HUES6 (cell line): ENCODE data around the gene BRD9.
"Not testable (repeated sequence)": the region's sequence is repeated elsewhere in the genome, so short reads cannot be mapped to it uniquely, and the experiment has no call there.

Experiments
- H3K27ac ChIP-seq: 2 replicates; pipeline ENCODE4 v1.7.0; 2013; ENCODE audit warnings: low read depth, mild to moderate bottlenecking, low read length, inconsistent platforms
- H3K27me3 ChIP-seq: 2 replicates; pipeline ENCODE4 v1.6.1; 2013; ENCODE audit warnings: low read length; ENCODE audit not compliant: control insufficient read depth, insufficient read depth
- H3K36me3 ChIP-seq: 2 replicates; pipeline ENCODE4 v1.6.1; 2013; ENCODE audit warnings: low read length; ENCODE audit not compliant: control insufficient read depth, insufficient read depth
- H3K4me1 ChIP-seq: 2 replicates; pipeline ENCODE4 v1.6.1; 2013; ENCODE audit warnings: low read length; ENCODE audit not compliant: control insufficient read depth, insufficient read depth
- H3K4me3 ChIP-seq: 2 replicates; pipeline ENCODE4 v1.5.1; 2013; ENCODE audit warnings: low read depth, low read length
- H3K9ac ChIP-seq: one replicate; pipeline ENCODE4 v1.6.1; 2013; ENCODE audit warnings: mild to moderate bottlenecking, low read length
- H3K9me3 ChIP-seq: 2 replicates; pipeline ENCODE4 v1.6.1; 2013; ENCODE audit warnings: low read depth, low read length; ENCODE audit not compliant: control insufficient read depth, insufficient read depth

BRD9 gene

GRCh38 chr5:885529-885928 lies 7.1 kb downstream of the BRD9 start:
- Histone ChIP-seq H3K27ac (no peak overlapping the region), H3K4me1 (no peaks in the 10 kb centered on the region), H3K9me3 (no peaks in the 10 kb centered on the region), H3K4me3 (no peak overlapping the region), H3K9ac (no peak overlapping the region), H3K36me3 (peaks cover 100% of the 10 kb centered on the region), H3K27me3 (no peaks in the 10 kb centered on the region)

- Histone ChIP-seq H3K4me3 (no peak overlapping the region), H3K9ac (no peak overlapping the region), H3K27ac (no peak overlapping the region), H3K9me3 (no peaks in the 10 kb centered on the region), H3K4me1 (no peaks in the 10 kb centered on the region), H3K36me3 (peaks cover 97% of the 10 kb centered on the region), H3K27me3 (no peaks in the 10 kb centered on the region)
Observed at GRCh38 chr5:885127-885442, 7.5 kb downstream of the BRD9 start.

- Histone ChIP-seq H3K9me3 (no peaks in the 10 kb centered on the region), H3K27me3 (no peaks in the 10 kb centered on the region), H3K9ac (no peak overlapping the region), H3K4me1 (no peaks in the 10 kb centered on the region), H3K27ac (no peak overlapping the region), H3K36me3 (peaks cover 92% of the 10 kb centered on the region), H3K4me3 (no peak overlapping the region)
Observed at GRCh38 chr5:884345-885126, 8.1 kb downstream of the BRD9 start.

GRCh38 chr5:883475-884181 lies 9.0 kb downstream of the BRD9 start:
- no peaks in the 10 kb centered on the region for H3K4me1 ChIP-seq
- no peaks in the 10 kb centered on the region for H3K9me3 ChIP-seq
- H3K9ac ChIP-seq, result no peak overlapping the region
- H3K36me3 ChIP-seq, result peaks cover 83% of the 10 kb centered on the region
- no peak overlapping the region for H3K4me3 ChIP-seq
- H3K27me3 ChIP-seq, result no peaks in the 10 kb centered on the region
- no peak overlapping the region for H3K27ac ChIP-seq

GRCh38 chr5:882253-883183 lies 10.1 kb downstream of the BRD9 start:
- Histone ChIP-seq H3K27ac (no peak overlapping the region), H3K36me3 (peaks cover 80% of the 10 kb centered on the region), H3K9me3 (no peaks in the 10 kb centered on the region), H3K27me3 (no peaks in the 10 kb centered on the region), H3K4me3 (no peak overlapping the region), H3K4me1 (no peaks in the 10 kb centered on the region), H3K9ac (no peak overlapping the region)

- peaks cover 80% of the 10 kb centered on the region for H3K36me3 ChIP-seq
- no peak overlapping the region for H3K27ac ChIP-seq
- no peaks in the 10 kb centered on the region for H3K4me1 ChIP-seq
- H3K9me3 ChIP-seq, result no peaks in the 10 kb centered on the region
- no peak overlapping the region for H3K4me3 ChIP-seq
- no peaks in the 10 kb centered on the region for H3K27me3 ChIP-seq
- H3K9ac ChIP-seq, result no peak overlapping the region
Observed at GRCh38 chr5:881551-881935, 11.1 kb downstream of the BRD9 start.

- H3K9me3 ChIP-seq, result no peaks in the 10 kb centered on the region
- H3K27ac ChIP-seq, result no peak overlapping the region
- H3K4me3 ChIP-seq, result no peak overlapping the region
- no peak overlapping the region for H3K9ac ChIP-seq
- H3K27me3 ChIP-seq, result no peaks in the 10 kb centered on the region
- H3K36me3 ChIP-seq, result peaks cover 80% of the 10 kb centered on the region
- H3K4me1 ChIP-seq, result no peaks in the 10 kb centered on the region
Observed at GRCh38 chr5:880816-881550, 11.6 kb downstream of the BRD9 start.

GRCh38 chr5:878677-879076 lies 13.9 kb downstream of the BRD9 start:
- H3K9me3 ChIP-seq, H3K27ac ChIP-seq, H3K4me3 ChIP-seq, H3K27me3 ChIP-seq, H3K9ac ChIP-seq, H3K4me1 ChIP-seq: not testable (repeated sequence)
- peaks cover 78% of the 10 kb centered on the region for H3K36me3 ChIP-seq

GRCh38 chr5:878125-878524 lies 14.5 kb downstream of the BRD9 start:
- peaks cover 78% of the 10 kb centered on the region for H3K36me3 ChIP-seq

GRCh38 chr5:876398-877365 lies 15.9 kb downstream of the BRD9 start:
- no peak overlapping the region for H3K27ac ChIP-seq
- peaks cover 78% of the 10 kb centered on the region for H3K36me3 ChIP-seq
- no peak overlapping the region for H3K9ac ChIP-seq
- H3K9me3 ChIP-seq, result no peaks in the 10 kb centered on the region
- no peaks in the 10 kb centered on the region for H3K4me1 ChIP-seq
- H3K4me3 ChIP-seq, result no peak overlapping the region
- H3K27me3 ChIP-seq, result no peaks in the 10 kb centered on the region

More at GRCh38 chr5:878125-878524, 14.5 kb downstream of the BRD9 start:
- no peaks in the 10 kb centered on the region for H3K9me3 ChIP-seq
- H3K27ac ChIP-seq, result no peak overlapping the region
- no peak overlapping the region for H3K9ac ChIP-seq
- H3K4me3 ChIP-seq, result no peak overlapping the region
- H3K4me1 ChIP-seq, result no peaks in the 10 kb centered on the region
- no peaks in the 10 kb centered on the region for H3K27me3 ChIP-seq
